ENCODE results near the gene AGBL4.

DNA sequence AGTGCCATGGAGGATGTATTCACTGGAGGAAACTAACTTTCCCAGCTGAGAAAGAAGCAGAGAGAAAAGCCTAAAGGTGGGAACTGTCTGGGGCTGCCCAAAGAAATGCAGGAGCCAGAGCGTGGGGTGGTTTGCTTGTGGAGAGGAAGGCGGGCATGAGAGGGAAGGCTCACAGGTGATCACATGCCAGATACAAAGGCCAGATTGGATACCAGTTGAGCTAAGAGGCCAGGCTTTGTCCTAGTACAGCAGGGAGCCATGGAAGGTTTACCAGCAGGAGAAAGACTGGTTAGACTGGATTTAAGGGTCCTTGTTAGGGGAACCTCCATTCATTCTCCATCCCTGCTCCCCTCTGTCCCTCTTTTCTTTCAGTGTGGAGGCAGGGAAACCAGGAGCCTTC lies 1313.4 kb downstream of the AGBL4 start:
- TF ChIP-seq, protein P1, sequence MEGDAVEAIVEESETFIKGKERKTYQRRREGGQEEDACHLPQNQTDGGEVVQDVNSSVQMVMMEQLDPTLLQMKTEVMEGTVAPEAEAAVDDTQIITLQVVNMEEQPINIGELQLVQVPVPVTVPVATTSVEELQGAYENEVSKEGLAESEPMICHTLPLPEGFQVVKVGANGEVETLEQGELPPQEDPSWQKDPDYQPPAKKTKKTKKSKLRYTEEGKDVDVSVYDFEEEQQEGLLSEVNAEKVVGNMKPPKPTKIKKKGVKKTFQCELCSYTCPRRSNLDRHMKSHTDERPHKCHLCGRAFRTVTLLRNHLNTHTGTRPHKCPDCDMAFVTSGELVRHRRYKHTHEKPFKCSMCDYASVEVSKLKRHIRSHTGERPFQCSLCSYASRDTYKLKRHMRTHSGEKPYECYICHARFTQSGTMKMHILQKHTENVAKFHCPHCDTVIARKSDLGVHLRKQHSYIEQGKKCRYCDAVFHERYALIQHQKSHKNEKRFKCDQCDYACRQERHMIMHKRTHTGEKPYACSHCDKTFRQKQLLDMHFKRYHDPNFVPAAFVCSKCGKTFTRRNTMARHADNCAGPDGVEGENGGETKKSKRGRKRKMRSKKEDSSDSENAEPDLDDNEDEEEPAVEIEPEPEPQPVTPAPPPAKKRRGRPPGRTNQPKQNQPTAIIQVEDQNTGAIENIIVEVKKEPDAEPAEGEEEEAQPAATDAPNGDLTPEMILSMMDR (IDR thresholded peaks at IDR 0.05), result no peak
- no peak for TF ChIP-seq POLR2A (IDR thresholded peaks at IDR 0.05)
- no peak for TF ChIP-seq EP300 (IDR thresholded peaks at IDR 0.05)
